GM12875 (cell line): ENCODE measurements around the gene MT1X.

ENCODE experiments used
- H3K4me3 ChIP-seq: one replicate; pipeline ENCODE4 v1.5.1; 2011; ENCODE audit warnings: low read depth, low read length, control low read depth
- TF ChIP-seq, protein P1 (sequence below): IDR thresholded peaks from 2 replicates; pipeline ENCODE4 v1.5.1; 2011; ENCODE audit warnings: low read depth, mild to moderate bottlenecking, control low read depth, inconsistent platforms, low read length, moderate library complexity, borderline replicate concordance; ENCODE audit not compliant: insufficient read depth

Gene MT1X

DNA sequence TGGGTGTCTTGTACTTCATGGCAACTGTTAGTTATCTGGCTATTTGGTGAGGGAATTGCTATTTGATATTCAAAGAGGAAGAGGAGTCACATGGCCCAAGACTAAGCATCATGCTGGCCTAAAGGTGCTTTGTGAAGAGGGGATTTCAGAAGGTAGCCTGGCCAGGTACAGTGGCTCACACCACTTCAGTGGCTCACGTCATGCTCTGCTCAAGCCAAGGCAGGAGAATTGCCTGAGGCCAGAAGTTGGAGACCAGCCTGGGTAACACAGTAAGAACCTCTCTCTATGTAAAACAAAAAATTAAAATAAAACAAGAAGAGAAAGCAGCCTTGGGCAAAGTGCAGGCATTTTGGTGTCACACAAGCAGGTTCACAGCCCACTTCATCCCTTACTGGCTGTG, 37.0 kb upstream of the MT1X start:
- TF ChIP-seq, protein P1, sequence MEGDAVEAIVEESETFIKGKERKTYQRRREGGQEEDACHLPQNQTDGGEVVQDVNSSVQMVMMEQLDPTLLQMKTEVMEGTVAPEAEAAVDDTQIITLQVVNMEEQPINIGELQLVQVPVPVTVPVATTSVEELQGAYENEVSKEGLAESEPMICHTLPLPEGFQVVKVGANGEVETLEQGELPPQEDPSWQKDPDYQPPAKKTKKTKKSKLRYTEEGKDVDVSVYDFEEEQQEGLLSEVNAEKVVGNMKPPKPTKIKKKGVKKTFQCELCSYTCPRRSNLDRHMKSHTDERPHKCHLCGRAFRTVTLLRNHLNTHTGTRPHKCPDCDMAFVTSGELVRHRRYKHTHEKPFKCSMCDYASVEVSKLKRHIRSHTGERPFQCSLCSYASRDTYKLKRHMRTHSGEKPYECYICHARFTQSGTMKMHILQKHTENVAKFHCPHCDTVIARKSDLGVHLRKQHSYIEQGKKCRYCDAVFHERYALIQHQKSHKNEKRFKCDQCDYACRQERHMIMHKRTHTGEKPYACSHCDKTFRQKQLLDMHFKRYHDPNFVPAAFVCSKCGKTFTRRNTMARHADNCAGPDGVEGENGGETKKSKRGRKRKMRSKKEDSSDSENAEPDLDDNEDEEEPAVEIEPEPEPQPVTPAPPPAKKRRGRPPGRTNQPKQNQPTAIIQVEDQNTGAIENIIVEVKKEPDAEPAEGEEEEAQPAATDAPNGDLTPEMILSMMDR = no peak
- H3K4me3 ChIP-seq = no peak overlapping the region

- TF ChIP-seq, protein P1 = no peak
- H3K4me3 ChIP-seq = no peak overlapping the region
Measured at GRCh38 chr16:56645838-56646237, 36.4 kb upstream of the MT1X start.

- no peak overlapping the region for H3K4me3 ChIP-seq
- TF ChIP-seq, protein P1 = no peak
Measured at GRCh38 chr16:56647641-56648431, 34.4 kb upstream of the MT1X start.

- TF ChIP-seq, protein P1 = no peak
- no peak overlapping the region for H3K4me3 ChIP-seq
Measured at GRCh38 chr16:56649271-56649670, 33.0 kb upstream of the MT1X start.

DNA sequence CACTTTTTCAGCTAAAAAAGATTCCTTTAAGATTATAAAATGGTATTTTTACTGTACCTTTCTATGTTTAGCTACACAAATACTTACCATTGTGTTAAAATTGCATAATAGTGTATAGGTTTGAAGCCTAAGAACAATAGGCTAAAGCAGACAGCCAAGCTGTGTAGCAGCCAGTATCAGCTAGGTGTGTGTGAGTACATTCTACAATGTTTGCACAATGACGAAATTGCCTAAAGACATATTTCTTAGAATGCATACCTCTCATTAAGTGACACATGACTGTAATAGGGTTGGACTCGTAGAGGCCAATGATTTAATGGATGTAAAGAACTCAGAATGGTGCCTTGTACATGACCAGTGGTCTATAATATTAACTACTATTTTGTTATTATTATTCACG, 32.5 kb upstream of the MT1X start:
- H3K4me3 ChIP-seq = no peak overlapping the region
- TF ChIP-seq, protein P1 = no peak

DNA sequence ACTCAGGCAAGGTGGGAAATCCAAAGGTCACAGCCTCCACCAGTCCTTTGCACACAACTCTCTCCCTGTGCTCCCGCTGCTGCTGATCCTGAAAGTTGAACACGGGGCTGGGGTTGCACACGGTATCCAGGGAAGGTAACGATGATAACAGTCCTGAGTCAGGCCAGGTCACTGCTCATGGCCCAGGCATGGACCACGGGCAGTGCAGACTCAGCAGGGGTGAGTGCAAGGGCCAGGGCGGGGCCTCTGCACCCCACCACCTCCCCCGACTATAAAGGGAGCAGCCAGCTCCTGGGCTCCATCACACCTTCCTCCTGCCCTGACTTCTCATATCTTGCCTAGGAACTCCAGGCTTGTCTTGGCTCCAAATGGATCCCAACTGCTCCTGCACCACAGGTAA, 30.7 kb upstream of the MT1X start, which contains the start of gene MT1B:
TSS of gene MT1B (plus strand) at position 301 of the 400 bp plus-strand sequence. CDS start at position 369, 68 bp downstream.
- no peak within 1 kb of the TSS for H3K4me3 ChIP-seq
- TF ChIP-seq, protein P1 = no peak

DNA sequence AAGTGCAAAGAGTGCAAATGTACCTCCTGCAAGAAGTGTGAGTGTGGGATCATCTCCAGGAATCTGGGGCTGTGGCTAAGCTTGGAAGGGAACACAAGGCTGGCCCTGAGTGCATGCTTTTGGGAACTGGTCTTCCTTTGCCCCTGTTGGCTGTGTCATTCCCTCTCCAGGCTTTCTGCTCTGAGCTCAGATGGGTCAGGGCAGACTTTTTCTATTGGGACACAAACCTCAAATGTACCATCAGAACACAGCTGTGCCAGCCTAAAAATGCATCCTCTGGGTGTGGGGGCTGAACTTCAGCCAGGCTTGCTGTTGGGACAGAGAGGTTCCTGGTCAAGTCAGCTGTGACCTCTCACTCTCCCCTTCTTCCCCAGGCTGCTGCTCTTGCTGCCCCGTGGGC, 29.7 kb upstream of the MT1X start:
- H3K4me3 ChIP-seq = no peak overlapping the region
- TF ChIP-seq, protein P1 = no peak
